ENCODE measurements around the gene UNK. TPM values are rescaled to one million over a fixed set of nuclear protein-coding genes. Genes with fewer than 3 reads are reported as not detected.

Gene UNK
- total and polyA plus RNA-seq, 2 donors (not counting 1 experiment from before 2014, with no cell fraction given), result 35.5 to 70.3 TPM

GRCh38 chr17:75769536-75769935 is 15.1 kb upstream of the UNK start:
- H4K20me1 ChIP-seq (ENCODE audit: control insufficient read depth, insufficient read depth, low read length, poor library complexity, severe bottlenecking), result no peaks in the 10 kb centered on the region
- no peak overlapping the region for H3K27ac ChIP-seq (ENCODE audit: low read length in 2 of 2)
- no peak overlapping the region for H3K27ac Mint-ChIP-seq
- no peaks in the 10 kb centered on the region for H3K9me3 Mint-ChIP-seq (ENCODE audit: insufficient read depth)
- H3K4me3 Mint-ChIP-seq, result no peak overlapping the region
- no peaks in the 10 kb centered on the region for H3K9me3 ChIP-seq (ENCODE audit: control extremely low read depth in 1 of 3, control insufficient read depth in 2 of 3, insufficient read depth in 1 of 3, low read length in 2 of 3)
- DNase-seq, result no peak
- intact Hi-C loops (cut with micrococcal nuclease), result loop anchor here (10.0 kb wide), 1 partner anchor 255 kb away; the partner anchor contains the start of genes CASKIN2 and TSEN54
- H3K27me3 ChIP-seq (replicated peaks in 1 of 4; ENCODE audit: control extremely low read depth in 1 of 4, control insufficient read depth in 3 of 4, insufficient read depth in 4 of 4, low read length in 3 of 4), result no peaks in the 10 kb centered on the region
- peaks cover 0 to 1% of the 10 kb centered on the region in 2 experiments for H3K36me3 ChIP-seq (replicated peaks in 1 of 2; ENCODE audit: control extremely low read depth in 1 of 2, control insufficient read depth in 1 of 2, extremely low read depth in 1 of 2, insufficient read depth in 2 of 2, low read length in 1 of 2)
- no peak overlapping the region for H2AFZ ChIP-seq (ENCODE audit: insufficient read depth, low read depth, low read length, poor library complexity, severe bottlenecking)
- no peaks in the 10 kb centered on the region for H3K27me3 Mint-ChIP-seq
- no peak for TF ChIP-seq CTCF (IDR thresholded peaks at IDR 0.05)
- TF ChIP-seq EZH2 (IDR thresholded peaks at IDR 0.05; ENCODE audit: borderline replicate concordance, insufficient read depth, low read depth, low read length, poor library complexity, severe bottlenecking), result no peak
- 100% methylated on average over 1 of the region's 3 CpGs for WGBS (ENCODE audit: insufficient coverage)
- ChIA-PET CTCF (interaction anchor here (0.7 to 1.5 kb wide), 3 partner anchors 16 to 61 kb away, joined by 3 to 4 read pairs (median 4); no protein-coding TSS in a partner anchor), POLR2A (interaction anchor here (0.7 to 2.6 kb wide), 4 partner anchors 8 to 61 kb away, joined by 3 to 14 read pairs (median 4); a partner anchor contains a TSS)
- H3K4me2 ChIP-seq (replicated peaks; ENCODE audit: low read depth, low read length, poor library complexity, severe bottlenecking), result no peak overlapping the region
- H3K4me1 Mint-ChIP-seq, result peaks cover 5% of the 10 kb centered on the region
- H3K4me1 ChIP-seq (ENCODE audit: control insufficient read depth in 2 of 2, insufficient read depth in 2 of 2, low read length in 2 of 2), result peaks cover 3 to 6% of the 10 kb centered on the region in 2 donors
- no peak overlapping the region for H3K4me3 ChIP-seq (ENCODE audit: control extremely low read depth in 1 of 5, extremely low read depth in 1 of 5, insufficient read depth in 1 of 5, low read depth in 2 of 5, low read length in 4 of 5)
- H3K9ac ChIP-seq (ENCODE audit: low read length), result no peak overlapping the region
- no peak for ATAC-seq (ENCODE audit: low read depth)
- no peaks in the 10 kb centered on the region for H3K79me2 ChIP-seq (ENCODE audit: control insufficient read depth, insufficient read depth, low read length)

Measured in B cell (primary cell).